HG03354 (cell line): Measurements from ENCODE around the gene PDP2.

Experiments used
- ATAC-seq: cut with Tn5 transposase; IDR thresholded peaks from one replicate; pipeline ENCODE4 v1.9.1; 2021; ENCODE audit warnings: mild to moderate bottlenecking; ENCODE audit not compliant: unreplicated experiment, poor library complexity, severe bottlenecking

Gene PDP2

DNA sequence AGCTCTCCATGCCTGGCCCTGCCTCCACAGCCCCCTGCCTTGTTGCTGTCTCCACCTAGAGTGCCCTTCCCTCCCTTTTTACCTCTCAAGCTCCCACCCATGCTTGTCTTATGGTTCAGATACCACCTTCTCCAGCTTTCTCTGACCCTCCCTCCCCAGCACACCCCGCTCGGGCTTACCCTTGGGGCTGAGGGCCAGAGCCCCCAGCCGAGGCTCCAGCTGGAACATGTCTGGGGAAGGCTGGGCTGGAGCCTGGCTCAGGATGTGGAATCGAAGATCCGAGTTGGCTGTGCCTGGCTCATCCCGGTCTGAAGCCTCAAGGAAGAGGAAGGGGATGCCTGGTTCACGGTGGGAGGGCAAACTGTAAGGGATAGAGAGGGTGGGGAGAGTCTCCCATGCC lies 34.7 kb downstream of the PDP2 start:
- ATAC-seq = no peak

DNA sequence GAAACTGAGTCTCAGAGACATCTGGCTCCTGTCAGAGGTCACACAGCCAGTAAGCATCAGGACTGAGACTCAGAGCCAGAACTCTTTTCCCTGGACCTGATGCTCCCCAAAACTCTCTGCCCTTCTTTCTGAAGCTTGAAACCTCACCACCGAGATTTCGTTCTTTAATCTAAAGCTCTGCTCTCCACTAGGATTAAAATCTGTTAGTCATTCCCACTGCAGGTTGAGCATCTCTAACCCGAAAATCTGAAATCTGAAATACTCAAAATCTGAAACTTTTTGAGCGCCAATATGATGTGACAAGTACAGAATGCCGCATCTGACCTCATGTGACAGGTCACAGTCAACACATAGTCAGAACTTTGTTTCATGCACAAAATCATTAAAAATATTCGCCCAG lies 36.2 kb downstream of the PDP2 start:
- no peak for ATAC-seq

DNA sequence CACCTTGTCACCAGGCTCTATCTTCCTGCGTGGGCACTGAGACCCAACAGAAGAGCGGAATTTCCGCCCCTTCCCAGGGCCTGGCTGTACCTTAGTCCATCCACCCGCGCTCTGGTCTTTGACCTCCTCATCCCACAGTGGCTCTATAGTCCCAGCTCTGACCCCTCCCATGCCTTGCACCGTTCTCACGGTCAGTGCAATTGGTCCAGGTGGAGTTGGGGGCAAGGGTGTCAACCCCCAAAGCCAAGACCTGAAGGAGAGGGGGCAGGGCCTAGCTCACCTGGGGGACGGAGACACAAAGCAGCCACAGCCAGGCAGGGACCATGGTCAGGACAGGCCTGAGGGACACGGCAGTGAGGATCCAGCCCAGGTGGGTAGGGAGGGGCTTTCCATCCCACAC lies 37.4 kb downstream of the PDP2 start:
- no peak for ATAC-seq

DNA sequence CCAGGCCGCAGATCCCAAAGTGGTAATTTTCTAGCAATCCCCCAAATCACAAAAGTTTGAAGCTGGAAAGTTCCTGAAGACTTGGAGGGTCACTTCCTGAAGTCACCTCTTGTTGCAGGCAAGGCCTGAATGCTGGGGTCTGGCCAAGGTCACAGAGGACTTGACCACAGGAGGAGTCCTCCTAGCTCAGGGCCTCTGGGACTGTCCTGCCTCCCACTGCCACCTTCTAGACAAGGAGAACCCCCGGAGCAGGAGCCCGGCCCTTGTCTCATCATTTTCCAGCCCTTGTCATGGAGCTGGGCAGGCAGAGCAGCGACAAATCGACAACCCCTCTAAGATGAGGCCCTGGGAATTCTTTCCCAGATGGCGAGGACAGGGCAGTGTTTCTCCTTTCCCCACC lies 38.0 kb downstream of the PDP2 start:
- no peak for ATAC-seq

GRCh38 chr16:66918803-66919568 lies 38.7 kb downstream of the PDP2 start, which contains the start of gene CDH16:
CDH16 (minus strand) TSS chr16:66918885; CDS start chr16:66918065, 820 bp downstream.
- no peak for ATAC-seq

- ATAC-seq = no peak
These were observed 39.4 kb downstream of the PDP2 start for GRCh38 chr16:66919569-66920298.

DNA sequence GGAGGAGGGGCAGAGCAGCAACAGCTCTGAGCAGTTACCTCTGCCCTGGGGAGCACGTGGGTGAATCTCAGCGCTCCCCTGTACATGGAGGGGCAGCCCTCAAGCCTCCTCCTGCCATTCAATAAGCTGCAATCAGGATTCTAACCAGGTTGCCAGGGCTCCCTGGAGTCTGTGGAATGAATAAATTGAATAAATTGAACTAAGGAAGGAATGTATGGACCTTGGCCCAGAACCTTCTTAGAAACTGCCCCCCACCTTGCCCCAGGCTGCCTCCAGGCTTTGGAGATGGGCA lies 39.9 kb downstream of the PDP2 start:
- ATAC-seq = no peak

DNA sequence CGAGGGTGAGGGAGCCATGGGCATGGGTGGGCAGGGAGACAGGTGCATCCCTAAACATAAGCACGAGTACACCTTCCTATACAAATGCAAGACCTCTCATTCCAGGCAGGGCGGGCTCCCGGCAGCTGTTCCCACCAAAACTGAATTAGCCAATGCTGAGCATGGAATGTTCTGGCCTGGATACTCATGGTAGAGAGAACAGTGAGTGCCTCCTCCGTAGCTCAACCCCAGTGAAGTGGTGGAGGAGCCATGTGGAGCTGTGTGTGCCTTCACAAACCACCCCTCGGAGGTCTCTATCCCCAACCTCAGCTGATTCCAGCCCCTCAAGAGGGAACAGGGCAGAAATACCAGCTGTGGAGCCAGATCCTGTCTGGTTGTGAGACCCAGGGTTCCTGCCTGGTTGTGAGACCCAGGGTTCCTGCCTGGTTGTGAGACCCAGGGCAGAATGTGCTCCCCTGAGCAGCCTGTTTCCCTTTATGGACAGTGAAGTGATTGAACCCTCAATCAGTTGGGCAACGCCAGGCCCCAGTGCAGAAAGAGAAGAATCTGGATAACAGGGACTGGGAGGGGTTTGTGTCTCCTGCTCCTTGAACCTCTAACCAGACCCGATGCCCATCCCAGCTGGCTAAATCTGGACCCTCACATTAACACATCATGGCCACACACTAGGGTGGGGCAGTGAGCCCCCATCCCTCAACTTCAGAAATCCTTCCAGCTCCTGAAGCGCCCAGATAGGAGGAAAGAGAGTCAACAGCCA lies 40.8 kb downstream of the PDP2 start:
- ATAC-seq = no peak

- ATAC-seq = no peak
These were observed 41.6 kb downstream of the PDP2 start for GRCh38 chr16:66921729-66922450.

DNA sequence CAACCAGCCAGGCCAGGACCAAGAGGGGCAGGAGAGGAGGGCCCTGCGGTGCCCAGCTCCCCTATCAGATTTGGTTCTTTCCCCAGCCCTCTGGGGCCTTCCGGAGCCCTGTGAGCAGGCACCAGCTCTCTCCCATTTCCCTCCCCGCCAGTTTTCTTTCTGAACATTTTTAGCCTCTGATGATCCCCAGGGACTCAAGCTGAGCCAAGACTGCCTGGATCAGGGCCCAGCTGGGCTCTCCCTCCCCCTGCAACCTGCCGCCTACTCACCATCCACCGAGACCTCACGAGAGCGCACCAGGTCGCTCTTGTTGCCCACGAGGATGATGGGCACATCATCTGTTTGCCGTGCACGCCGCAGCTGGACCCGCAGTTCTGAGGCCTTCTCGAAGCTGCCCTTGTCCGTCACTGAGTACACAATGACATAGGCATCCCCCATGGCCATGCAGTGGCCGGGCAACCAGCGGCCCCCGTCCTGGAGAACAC lies 43.0 kb downstream of the PDP2 start:
- ATAC-seq = no peak

- ATAC-seq = no peak
These were observed 43.6 kb downstream of the PDP2 start for GRCh38 chr16:66923866-66924265.

- peak; percentile 48 for ATAC-seq
These were observed 44.4 kb downstream of the PDP2 start for GRCh38 chr16:66924527-66925321.

- ATAC-seq = peak; percentile 20
These were observed 45.1 kb downstream of the PDP2 start, which contains the start of gene RRAD for GRCh38 chr16:66925322-66925840. RRAD (minus strand) TSS chr16:66925535; CDS start chr16:66925179, 356 bp downstream.

- no peak for ATAC-seq
These were observed 46.0 kb downstream of the PDP2 start for GRCh38 chr16:66926171-66926947.

- ATAC-seq = peak; percentile 44
These were observed 46.7 kb downstream of the PDP2 start for GRCh38 chr16:66926961-66927436.

- no peak for ATAC-seq
These were observed 47.8 kb downstream of the PDP2 start for GRCh38 chr16:66927918-66928649.

- no peak for ATAC-seq
These were observed 48.5 kb downstream of the PDP2 start for GRCh38 chr16:66928702-66929388.
